OCI-LY7 (cell line): ENCODE measurements around the gene ZNF281. TPM values are rescaled to one million over a fixed set of nuclear protein-coding genes. Genes with fewer than 3 reads are reported as not detected.
A peak's percentile ranks its signal among the peaks of the same experiment; 100 is the strongest.
"Not testable (repeated sequence)": the region's sequence is repeated elsewhere in the genome, so short reads cannot be mapped to it uniquely, and the experiment has no call there.

Experiments
- BruUV-seq: library from RNA; stranded (reverse); fragments of 400-500 nt; replicated peaks from 2 replicates; lab custom pipeline; 2021; lab: Mats Ljungman, UMichigan
- CTCF ChIA-PET: fragments of 300-600 bp; sonication (Branson Sonifier 250); formaldehyde crosslinking; loops from one replicate; lab custom pipeline; 2022; ENCODE audit warnings: antibody characterized with exemption; ENCODE audit not compliant: unreplicated experiment; lab: Charles Lee
- POLR2A ChIA-PET: fragments of 300-600 bp; sonication (Branson Sonifier 250); formaldehyde crosslinking; loops from one replicate; lab custom pipeline; 2022; ENCODE audit warnings: antibody characterized with exemption; lab: Charles Lee
- DNase-seq: peaks from one replicate; pipeline ENCODE4 v3.0.0-alpha.2; 2015; ENCODE audit warnings: low spot score
- H2AFZ ChIP-seq: fragments of 200-600 bp; sonication (generic), shearing (Covaris generic); 2 replicates; pipeline ENCODE4 v1.6.1; 2014; ENCODE audit warnings: mild to moderate bottlenecking, antibody characterized with exemption, low read length, moderate library complexity
- H3K27ac ChIP-seq: fragments of 200-600 bp; sonication (generic); 2 replicates; pipeline ENCODE4 v1.5.1; 2014; ENCODE audit warnings: mixed run types, low read depth, mild to moderate bottlenecking, moderate library complexity, low read length, inconsistent platforms; ENCODE audit not compliant: poor library complexity, severe bottlenecking
- H3K36me3 ChIP-seq: fragments of 200-600 bp; sonication (generic); 2 replicates; pipeline ENCODE4 v1.6.1; 2014; ENCODE audit warnings: mild to moderate bottlenecking, antibody characterized with exemption, low read length, moderate library complexity, mixed read lengths; ENCODE audit not compliant: insufficient read depth
- H3K4me1 ChIP-seq: fragments of 200-600 bp; sonication (generic); 2 replicates; pipeline ENCODE4 v1.5.1; 2014; ENCODE audit warnings: mild to moderate bottlenecking, low read length; ENCODE audit not compliant: insufficient read depth, poor library complexity, severe bottlenecking
- H3K4me2 ChIP-seq: fragments of 200-600 bp; sonication (generic); 2 replicates; pipeline ENCODE4 v1.6.1; 2014; ENCODE audit warnings: mild to moderate bottlenecking, low read length
- H3K4me3 ChIP-seq: fragments of 200-600 bp; sonication (generic); 2 replicates; pipeline ENCODE4 v1.5.1; 2014; ENCODE audit warnings: mild to moderate bottlenecking, low read depth, low read length; ENCODE audit not compliant: poor library complexity, severe bottlenecking
- H3K79me2 ChIP-seq: fragments of 200-600 bp; sonication (generic); 2 replicates; pipeline ENCODE4 v1.6.1; 2016; ENCODE audit warnings: low read depth, mild to moderate bottlenecking, low read length, moderate library complexity, mixed read lengths; ENCODE audit not compliant: insufficient read depth
- H3K9me2 ChIP-seq: fragments of 200-600 bp; sonication (generic); 2 replicates; pipeline ENCODE4 v1.6.1; 2016; ENCODE audit warnings: mild to moderate bottlenecking, low read length, mixed read lengths; ENCODE audit not compliant: insufficient read depth
- H3K9me3 ChIP-seq: fragments of 200-600 bp; sonication (generic); 2 replicates; pipeline ENCODE4 v1.6.1; 2014; ENCODE audit warnings: mild to moderate bottlenecking, mixed run types, low read length, mixed read lengths
- H4K20me1 ChIP-seq: fragments of 200-600 bp; sonication (generic); 2 replicates; pipeline ENCODE4 v1.6.1; 2014; ENCODE audit warnings: mild to moderate bottlenecking, antibody characterized with exemption, low read length, moderate library complexity, mixed read lengths; ENCODE audit not compliant: insufficient read depth
- EZH2phosphoT487 ChIP-seq: fragments of 200-600 bp; sonication (generic); IDR thresholded peaks from 2 replicates; pipeline ENCODE4 v1.6.1; 2018; ENCODE audit warnings: low read depth, borderline replicate concordance, mild to moderate bottlenecking, mixed run types, antibody characterized with exemption, low read length, moderate library complexity, mixed read lengths
- intact Hi-C: fragments of 100-400 bp; cut with micrococcal nuclease; formaldehyde crosslinking; loops from one replicate; pipeline ENCODE4 v1.10.0; 2022; ENCODE audit not compliant: unreplicated experiment
- total RNA-seq, 2 experiments: library from RNA; depleted of rRNA in 1 of 2; stranded (reverse); fragments of >200 nt in 1 of 2; shearing (Covaris generic) in 1 of 2; gene quantifications; 2 replicates each; pipeline ENCODE4 v1.2.3, GENCODE V29; 2014 to 2022
- TF ChIP-seq, protein P1 (sequence below): fragments of 200-600 bp; sonication (generic); conservative IDR thresholded peaks from 2 replicates; pipeline ENCODE4 v1.5.1; 2014; ENCODE audit warnings: mild to moderate bottlenecking, antibody characterized with exemption, low read length, moderate library complexity, mixed read lengths

The ZNF281 gene
- total RNA-seq, 2 experiments from 2014 or later, result 23.6 to 24.2 TPM

DNA sequence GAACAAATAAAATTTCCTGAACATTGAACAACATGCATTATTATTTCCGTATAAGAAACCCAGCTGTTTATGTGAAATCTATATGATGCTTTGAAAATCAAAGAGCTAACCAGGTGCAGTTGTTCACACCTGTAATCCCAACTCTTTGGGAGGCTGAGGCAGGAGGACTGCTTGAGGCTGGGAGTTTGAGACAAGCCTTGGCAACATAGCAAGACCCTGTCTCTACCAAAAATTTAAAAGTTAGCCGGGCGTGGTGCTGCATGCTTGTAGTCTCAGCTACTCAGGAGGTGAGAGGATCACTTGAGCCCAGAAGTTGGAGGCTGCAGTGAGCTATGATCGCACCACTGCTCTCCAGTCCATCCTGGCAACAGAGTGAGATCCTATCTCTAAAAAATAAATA, 4.8 kb upstream of the ZNF281 start:
- Histone ChIP-seq H3K36me3 (no peaks in the 10 kb centered on the region), H3K27ac (no peak overlapping the region), H2AFZ (no peak overlapping the region), H3K4me3 (no peak overlapping the region), H4K20me1 (no peaks in the 10 kb centered on the region), H3K4me1 (peaks cover 9% of the 10 kb centered on the region), H3K4me2 (no peak overlapping the region), H3K79me2 (peaks cover 1% of the 10 kb centered on the region; the same call in 1 of the 2 replicates), H3K9me3 (no peaks in the 10 kb centered on the region), H3K9me2 (no peaks in the 10 kb centered on the region)
- no peak for DNase-seq
- BruUV-seq, result no TSS peak
- CTCF ChIA-PET, result no interaction called here
- POLR2A ChIA-PET, result interaction anchor here (0.9 to 1.3 kb wide), 3 partner anchors 10 to 77 kb away, joined by 3 to 5 read pairs (median 5); no protein-coding TSS in a partner anchor
- intact Hi-C loops, result no loop called here
- TF ChIP-seq, protein P1, sequence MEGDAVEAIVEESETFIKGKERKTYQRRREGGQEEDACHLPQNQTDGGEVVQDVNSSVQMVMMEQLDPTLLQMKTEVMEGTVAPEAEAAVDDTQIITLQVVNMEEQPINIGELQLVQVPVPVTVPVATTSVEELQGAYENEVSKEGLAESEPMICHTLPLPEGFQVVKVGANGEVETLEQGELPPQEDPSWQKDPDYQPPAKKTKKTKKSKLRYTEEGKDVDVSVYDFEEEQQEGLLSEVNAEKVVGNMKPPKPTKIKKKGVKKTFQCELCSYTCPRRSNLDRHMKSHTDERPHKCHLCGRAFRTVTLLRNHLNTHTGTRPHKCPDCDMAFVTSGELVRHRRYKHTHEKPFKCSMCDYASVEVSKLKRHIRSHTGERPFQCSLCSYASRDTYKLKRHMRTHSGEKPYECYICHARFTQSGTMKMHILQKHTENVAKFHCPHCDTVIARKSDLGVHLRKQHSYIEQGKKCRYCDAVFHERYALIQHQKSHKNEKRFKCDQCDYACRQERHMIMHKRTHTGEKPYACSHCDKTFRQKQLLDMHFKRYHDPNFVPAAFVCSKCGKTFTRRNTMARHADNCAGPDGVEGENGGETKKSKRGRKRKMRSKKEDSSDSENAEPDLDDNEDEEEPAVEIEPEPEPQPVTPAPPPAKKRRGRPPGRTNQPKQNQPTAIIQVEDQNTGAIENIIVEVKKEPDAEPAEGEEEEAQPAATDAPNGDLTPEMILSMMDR, result no peak

DNA sequence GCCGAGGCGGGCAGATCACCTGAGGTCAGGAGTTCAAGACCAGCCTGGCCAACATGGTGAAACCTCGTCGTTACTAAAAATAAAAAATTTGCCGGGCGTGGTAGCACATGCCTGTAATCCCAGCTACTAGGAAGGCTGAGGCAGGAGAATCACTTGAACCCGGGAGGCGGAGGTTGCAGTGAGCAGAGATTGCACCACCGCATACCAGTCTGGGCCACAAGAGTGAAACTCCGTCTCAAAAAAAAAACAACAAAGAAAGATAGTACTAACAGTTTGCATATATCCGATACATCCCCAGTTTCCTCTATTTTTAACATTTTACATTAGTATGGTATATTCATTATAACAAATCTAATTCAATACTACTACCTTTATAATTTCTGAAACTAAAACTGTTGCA, 3.9 kb upstream of the ZNF281 start:
- ChIA-PET CTCF (interaction anchor here (0.6 to 1.1 kb wide), 2 partner anchors 9 to 23 kb away, joined by 3 read pairs; no protein-coding TSS in a partner anchor), POLR2A (interaction anchor here (0.7 to 1.4 kb wide), 2 partner anchors 24 to 34 kb away, joined by 3 to 6 read pairs; no protein-coding TSS in a partner anchor)
- BruUV-seq, H3K27ac ChIP-seq, H3K4me3 ChIP-seq, intact Hi-C loops, H3K4me2 ChIP-seq, H3K36me3 ChIP-seq, DNase-seq, H3K9me2 ChIP-seq, H3K9me3 ChIP-seq, H4K20me1 ChIP-seq, H2AFZ ChIP-seq: not testable (repeated sequence)
- H3K4me1 ChIP-seq, result peaks cover 12% of the 10 kb centered on the region
- H3K79me2 ChIP-seq, result peaks cover 10% of the 10 kb centered on the region

DNA sequence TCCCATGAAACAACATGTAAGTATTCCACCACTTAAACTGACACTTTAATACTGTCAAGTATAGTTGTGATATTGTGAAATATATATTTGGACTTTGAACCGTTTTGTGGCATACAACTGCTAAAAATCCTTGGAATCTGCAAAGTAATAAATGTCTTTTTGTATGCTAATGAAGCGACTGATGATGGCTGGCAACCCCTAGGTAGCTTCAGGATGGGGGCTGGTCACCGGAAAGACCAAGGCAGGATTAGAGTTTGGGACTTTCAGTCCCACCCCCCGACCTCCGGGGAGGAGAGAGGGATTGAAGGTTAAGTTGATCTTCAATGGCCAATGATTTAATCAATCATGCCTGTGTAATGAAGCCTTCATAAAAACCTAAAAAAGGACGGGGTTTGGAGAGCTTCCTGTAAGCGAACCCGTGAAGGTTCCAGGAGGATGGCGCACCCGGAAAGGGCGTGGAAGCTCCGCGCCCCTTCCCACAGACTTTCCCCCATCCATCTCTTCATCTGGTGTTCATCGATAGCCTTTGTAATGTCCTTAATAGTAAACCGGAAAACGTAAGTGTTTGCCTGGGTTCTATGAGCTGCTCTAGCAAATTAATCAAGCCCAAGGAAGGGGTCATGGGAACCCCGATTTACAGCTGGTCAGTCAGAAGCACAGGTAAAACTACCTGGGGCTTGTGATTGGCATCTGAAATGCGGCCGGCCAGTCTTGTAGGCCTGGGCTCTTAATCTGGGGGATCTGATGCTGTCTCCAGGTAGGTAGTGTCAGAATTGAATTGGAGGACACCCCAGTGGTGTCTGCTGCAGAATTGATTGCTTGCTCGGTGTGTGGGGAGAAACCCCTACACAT, 1.8 kb upstream of the ZNF281 start:
- H3K36me3 ChIP-seq, result peaks cover 24% of the 10 kb centered on the region
- no peak overlapping the region; the same call in 1 of the 2 replicates for H3K4me2 ChIP-seq
- H3K4me1 ChIP-seq, result peaks cover 33% of the 10 kb centered on the region
- TF ChIP-seq, protein P1, result no peak
- no peak for TF ChIP-seq EZH2phosphoT487
- ChIA-PET CTCF (no interaction called here), POLR2A (interaction anchor here (0.5 to 2.7 kb wide), 9 partner anchors 13 to 533 kb away, joined by 3 to 11 read pairs (median 4); no protein-coding TSS in a partner anchor)
- intact Hi-C loops, result loop anchor here (2.0 kb wide), 1 partner anchor 33 kb away; no protein-coding TSS in a partner anchor
- H3K9me2 ChIP-seq, result no peaks in the 10 kb centered on the region
- no TSS peak for BruUV-seq
- no peak for DNase-seq
- no peak overlapping the region for H3K4me3 ChIP-seq
- H3K79me2 ChIP-seq, result peaks cover 32% of the 10 kb centered on the region
- peak overlapping the region; percentile 96; the same call in 1 of the 2 replicates for H2AFZ ChIP-seq
- H3K9me3 ChIP-seq, result no peaks in the 10 kb centered on the region
- no peak overlapping the region for H3K27ac ChIP-seq
- peaks cover 22% of the 10 kb centered on the region; the same call in 1 of the 2 replicates for H4K20me1 ChIP-seq
